GM12878 (cell line): ENCODE measurements around the gene ZNF79. TPM values are rescaled to one million over a fixed set of nuclear protein-coding genes. Genes with fewer than 3 reads are reported as not detected.

ENCODE experiments used
- BHLHE40 ChIP-seq, 2 experiments: fragments of 450-650 bp in 1 of 2; IDR thresholded peaks; 2 replicates each; pipeline ENCODE4 v1.6.1; 2011 to 2017; ENCODE audit warnings: low read depth in 2 of 2, borderline replicate concordance in 1 of 2, improper control_type of control experiment in 1 of 2, low read length in 1 of 2, mild to moderate bottlenecking in 1 of 2
- CEBPB ChIP-seq, 2 experiments: fragments of 150-350 bp in 1 of 2; IDR thresholded peaks; 2 replicates each; pipeline ENCODE4 v1.6.1; 2012 to 2014; ENCODE audit warnings: low read depth in 2 of 2, low read length in 2 of 2, borderline replicate concordance in 1 of 2, inconsistent platforms in 1 of 2
- CEBPZ ChIP-seq: fragments of 150-350 bp; IDR thresholded peaks from 2 replicates; pipeline ENCODE4 v1.6.1; 2016; ENCODE audit warnings: low read depth, low read length
- CHD2 ChIP-seq: IDR thresholded peaks from 2 replicates; pipeline ENCODE4 v1.6.1; 2011; ENCODE audit warnings: low read depth, low read length, improper control_type of control experiment, borderline replicate concordance
- ESRRA ChIP-seq: IDR thresholded peaks from 2 replicates; pipeline ENCODE4 v1.6.1; 2012; ENCODE audit warnings: mild to moderate bottlenecking, low read length, improper control_type of control experiment
- ETV6 ChIP-seq, 2 experiments: fragments of 450-650 bp in 1 of 2; IDR thresholded peaks in 1 of 2; conservative IDR thresholded peaks in 1 of 2; 2 replicates each; pipeline ENCODE4 v1.6.1; 2014; ENCODE audit warnings: antibody characterized with exemption in 1 of 2, borderline replicate concordance in 1 of 2, low read depth in 1 of 2, mild to moderate bottlenecking in 1 of 2, moderate library complexity in 1 of 2
- HCFC1 ChIP-seq: fragments of 150-350 bp; IDR thresholded peaks from 2 replicates; pipeline ENCODE4 v1.6.1; 2014; ENCODE audit warnings: low read length
- HDGF ChIP-seq: fragments of 450-650 bp; IDR thresholded peaks from 2 replicates; pipeline ENCODE4 v1.6.1; 2016; ENCODE audit warnings: antibody characterized with exemption
- IRF5 ChIP-seq: fragments of 450-650 bp; IDR thresholded peaks from 2 replicates; pipeline ENCODE4 v1.6.1; 2017; ENCODE audit warnings: borderline replicate concordance
- JUNB ChIP-seq: IDR thresholded peaks from 2 replicates; pipeline ENCODE4 v1.6.1; 2016; ENCODE audit warnings: antibody characterized with exemption, mild to moderate bottlenecking
- MTA2 ChIP-seq: fragments of 450-650 bp; IDR thresholded peaks from 2 replicates; pipeline ENCODE4 v1.6.1; 2016; ENCODE audit warnings: low read depth, mild to moderate bottlenecking, moderate library complexity
- MTA3 ChIP-seq: IDR thresholded peaks from 2 replicates; pipeline ENCODE4 v1.6.1; 2012; ENCODE audit warnings: low read length, inconsistent platforms, borderline replicate concordance
- MXI1 ChIP-seq: fragments of 150-350 bp; IDR thresholded peaks from 2 replicates; pipeline ENCODE4 v1.6.1; 2011; ENCODE audit warnings: low read depth, mild to moderate bottlenecking, inconsistent platforms, low read length, improper control_type of control experiment
- NR2C1 ChIP-seq: fragments of 450-650 bp; IDR thresholded peaks from 2 replicates; pipeline ENCODE4 v1.6.1; 2017; ENCODE audit warnings: antibody characterized with exemption, mild to moderate bottlenecking, moderate library complexity
- RBBP5 ChIP-seq: fragments of 200-600 bp; sonication (generic); conservative IDR thresholded peaks from 2 replicates; pipeline ENCODE4 v1.6.1; 2016
- SKIL ChIP-seq: fragments of 450-650 bp; IDR thresholded peaks from 2 replicates; pipeline ENCODE4 v1.6.1; 2017; ENCODE audit warnings: mild to moderate bottlenecking, low read depth, inconsistent platforms; ENCODE audit not compliant: poor library complexity, severe bottlenecking
- ZNF217 ChIP-seq: fragments of 450-650 bp; IDR thresholded peaks from 2 replicates; pipeline ENCODE4 v1.6.1; 2017; ENCODE audit warnings: antibody characterized with exemption, mild to moderate bottlenecking
- ZNF24 ChIP-seq: fragments of 450-650 bp; IDR thresholded peaks from 2 replicates; pipeline ENCODE4 v1.6.1; 2017; ENCODE audit warnings: antibody characterized with exemption, mild to moderate bottlenecking
- ZNF384 ChIP-seq: IDR thresholded peaks from 2 replicates; pipeline ENCODE4 v1.6.1; 2012; ENCODE audit warnings: low read depth, mild to moderate bottlenecking, low read length, improper control_type of control experiment, borderline replicate concordance
- polyA plus RNA-seq, 11 experiments: library from polyadenylated mRNA; depleted of rRNA in 4 of 11; unstranded in 6 of 11; stranded (reverse) in 5 of 11; fragments of >200 nt; fragmentation: Nextera tagmentation in 4 of 11; fragmentation: Illumina TruSeq in 1 of 11; extraction: Ambion mirVana in 4 of 11; extraction: Trizol in 1 of 11; gene quantifications; 1 replicate in 1 of 11; 2 replicates in 10 of 11; pipeline versions ENCODE4 v1.2.1 to v1.2.3, GENCODE V29; 2011 to 2016; ENCODE audit warnings: inconsistent platforms in 2 of 11, missing spikeins in 2 of 11, low read depth in 1 of 11
- total RNA-seq, 4 experiments: library from RNA; depleted of rRNA in 3 of 4; stranded (reverse); fragments of >200 nt in 3 of 4; fragmentation: Illumina TruSeq in 1 of 4; extraction: Trizol in 1 of 4; gene quantifications; 2 replicates each; pipeline versions ENCODE4 v1.2.1 to v1.2.3, GENCODE V29; 2013 to 2021
- TF ChIP-seq, protein P1 (sequence below), 3 experiments: IDR thresholded peaks in 2 of 3; conservative IDR thresholded peaks in 1 of 3; 2 replicates each; pipeline ENCODE4 v1.5.1; 2011; ENCODE audit warnings: low read depth in 3 of 3, low read length in 3 of 3, mild to moderate bottlenecking in 3 of 3, control low read depth in 2 of 3, moderate library complexity in 2 of 3, inconsistent platforms in 1 of 3, mixed read lengths in 1 of 3; ENCODE audit not compliant: control insufficient read depth in 2 of 3, insufficient read depth in 1 of 3; ENCODE audit errors: extremely low read depth in 1 of 3

ZNF79 gene
- total and polyA plus RNA-seq, 10 of the 15 experiments (the other 5 are each of a cell fraction or from before 2014, with no cell fraction given): 1.8 to 14.1 (median 11.7) TPM

DNA sequence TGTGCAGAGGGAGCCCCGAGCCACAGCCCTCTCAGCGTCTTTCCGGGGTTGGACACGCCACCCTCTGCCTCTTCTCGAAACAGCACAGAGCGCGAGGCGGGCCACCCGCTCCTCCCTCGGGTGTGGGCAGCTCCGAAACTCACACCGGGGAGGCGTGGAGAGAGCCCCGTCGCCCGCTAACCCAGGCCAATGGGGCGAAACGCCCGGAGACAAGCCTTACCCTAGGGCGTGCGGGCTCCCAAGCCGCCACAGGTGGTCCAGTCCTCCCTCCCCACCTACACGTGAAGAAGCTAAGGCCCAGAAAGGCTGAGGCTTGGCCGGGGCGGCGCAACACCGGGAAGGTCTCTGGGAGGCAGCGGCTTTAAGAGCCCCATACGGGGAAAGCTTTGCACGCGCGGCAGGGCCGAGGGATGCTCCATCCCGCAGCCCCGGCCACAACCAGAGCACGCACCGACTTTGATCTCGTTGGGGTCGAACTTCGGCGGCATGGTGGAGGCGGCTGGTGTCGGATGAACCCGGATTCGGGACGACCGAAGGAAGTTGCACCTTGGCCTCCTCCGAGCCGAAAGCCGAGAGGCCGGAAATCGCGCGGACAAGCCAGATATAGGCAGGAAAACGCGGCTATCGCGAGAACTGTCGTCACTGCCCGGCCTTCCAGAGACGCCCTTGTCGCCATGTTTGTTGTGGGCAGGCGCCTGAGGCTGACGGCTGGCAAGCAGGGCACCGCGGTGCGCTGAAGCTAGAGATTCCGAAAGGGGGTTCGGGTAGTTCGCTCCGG lies 26.8 kb downstream of the ZNF79 start, which contains the start of the genes LRSAM1 and RPL12 (continued):
- TF ChIP-seq CHD2 (peak; percentile 100), JUNB (no peak; the same call in 1 of the 2 replicates), ZNF24 (no peak), BHLHE40 (IDR thresholded peaks at IDR 0.05; ENCODE audit: borderline replicate concordance in 1 of 2, low read depth in 2 of 2, low read length in 1 of 2) (peak; percentile 47 to 60; a peak in 3 of 4 replicates), HDGF (peak; percentile 93; the same call in 1 of the 2 replicates), RBBP5 (peak; percentile 91; the same call in 1 of the 2 replicates), MXI1 (peak; percentile 98), MTA2 (no peak; the same call in 1 of the 2 replicates), HCFC1 (peak; percentile 97), MTA3 (no peak), ZNF384 (no peak), SKIL (no peak), CEBPB (IDR thresholded peaks at IDR 0.05; ENCODE audit: borderline replicate concordance in 1 of 2, low read depth in 2 of 2, low read length in 2 of 2) (no peak), CEBPZ (no peak), ESRRA (no peak), ETV6 (conservative IDR thresholded peaks at IDR 0.05 in 1 of 2, IDR thresholded peaks at IDR 0.05 in 1 of 2; ENCODE audit: borderline replicate concordance in 1 of 2, low read depth in 1 of 2) (no peak), ZNF217 (no peak), NR2C1 (peak; percentile 84), IRF5 (peak; percentile 94)
- TF ChIP-seq, protein P1, sequence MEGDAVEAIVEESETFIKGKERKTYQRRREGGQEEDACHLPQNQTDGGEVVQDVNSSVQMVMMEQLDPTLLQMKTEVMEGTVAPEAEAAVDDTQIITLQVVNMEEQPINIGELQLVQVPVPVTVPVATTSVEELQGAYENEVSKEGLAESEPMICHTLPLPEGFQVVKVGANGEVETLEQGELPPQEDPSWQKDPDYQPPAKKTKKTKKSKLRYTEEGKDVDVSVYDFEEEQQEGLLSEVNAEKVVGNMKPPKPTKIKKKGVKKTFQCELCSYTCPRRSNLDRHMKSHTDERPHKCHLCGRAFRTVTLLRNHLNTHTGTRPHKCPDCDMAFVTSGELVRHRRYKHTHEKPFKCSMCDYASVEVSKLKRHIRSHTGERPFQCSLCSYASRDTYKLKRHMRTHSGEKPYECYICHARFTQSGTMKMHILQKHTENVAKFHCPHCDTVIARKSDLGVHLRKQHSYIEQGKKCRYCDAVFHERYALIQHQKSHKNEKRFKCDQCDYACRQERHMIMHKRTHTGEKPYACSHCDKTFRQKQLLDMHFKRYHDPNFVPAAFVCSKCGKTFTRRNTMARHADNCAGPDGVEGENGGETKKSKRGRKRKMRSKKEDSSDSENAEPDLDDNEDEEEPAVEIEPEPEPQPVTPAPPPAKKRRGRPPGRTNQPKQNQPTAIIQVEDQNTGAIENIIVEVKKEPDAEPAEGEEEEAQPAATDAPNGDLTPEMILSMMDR (IDR thresholded peaks at IDR 0.05 in 2 of 3, conservative IDR thresholded peaks at IDR 0.05 in 1 of 3; ENCODE audit: control insufficient read depth in 2 of 3, extremely low read depth in 1 of 3, insufficient read depth in 1 of 3, low read depth in 3 of 3, low read length in 3 of 3): peak in 1 of 3 experiments; percentile 8; a peak in 1 of 6 replicates
